ENCODE data around the gene CHMP1B. TPM values are rescaled to one million over a fixed set of nuclear protein-coding genes. Genes with fewer than 3 reads are reported as not detected.
"Not testable (repeated sequence)": the region's sequence is repeated elsewhere in the genome, so short reads cannot be mapped to it uniquely, and the experiment has no call there.

The CHMP1B gene
- total and polyA plus RNA-seq, 4 donors, result 29.8 to 51.4 (median 34.5) TPM

DNA sequence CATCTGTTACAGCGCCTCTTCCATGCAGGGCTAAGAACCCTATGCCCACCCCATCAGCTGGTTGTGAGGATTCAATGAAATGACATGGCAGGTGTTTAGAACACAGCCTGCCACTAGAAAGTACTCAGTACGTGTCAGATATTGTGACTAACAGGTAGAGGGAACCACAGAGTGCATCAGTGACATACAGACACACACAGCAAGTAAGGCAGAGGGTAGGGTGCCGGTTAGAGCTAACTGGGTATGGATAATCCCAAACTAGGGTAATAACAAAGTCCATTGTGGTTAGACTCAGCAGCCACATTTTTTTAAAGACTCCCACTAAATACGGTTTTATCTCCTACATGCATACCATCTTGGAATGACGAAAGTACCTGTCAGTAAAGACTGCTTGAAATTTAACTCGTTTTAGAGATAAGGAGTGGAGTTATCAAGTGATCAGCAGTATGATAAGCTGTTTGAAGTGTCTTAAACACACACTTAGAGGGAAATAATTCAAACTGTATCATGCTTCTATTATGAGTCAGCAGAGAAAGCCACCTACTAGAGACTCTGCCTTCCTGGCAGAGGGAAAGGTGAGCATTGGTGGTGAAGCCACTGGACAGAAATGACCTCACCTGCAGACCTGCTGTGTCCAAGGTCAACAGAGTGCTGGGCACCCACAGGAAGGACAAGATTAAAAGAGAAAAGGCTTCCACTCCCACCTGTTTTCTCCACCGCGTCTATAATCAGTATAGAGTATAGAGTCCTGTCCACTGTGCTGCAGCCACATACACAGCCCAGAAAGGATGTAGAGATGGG, 36.3 kb downstream of the CHMP1B start:
- 75% methylated on average over 1 of the region's 8 CpGs for WGBS (ENCODE audit: insufficient coverage)
- H3K9me3 ChIP-seq (ENCODE audit: control insufficient read depth, insufficient read depth, low read length), result no peaks in the 10 kb centered on the region
- no peak overlapping the region for H3K27ac ChIP-seq (ENCODE audit: low read depth, low read length)
- no peaks in the 10 kb centered on the region for H3K27me3 ChIP-seq (ENCODE audit: control insufficient read depth, insufficient read depth, low read length)
- no peaks in the 10 kb centered on the region for H3K4me1 ChIP-seq (ENCODE audit: control insufficient read depth, insufficient read depth, low read length)
- peaks cover 46% of the 10 kb centered on the region for H3K36me3 ChIP-seq (ENCODE audit: control insufficient read depth, insufficient read depth, low read length)
- DNase-seq (ENCODE audit: low read depth in 4 of 6, low spot score in 6 of 6), result no peak
- no peak overlapping the region for H3K4me3 ChIP-seq (ENCODE audit: low read depth, low read length)

- Histone ChIP-seq H3K27me3 (ENCODE audit: control insufficient read depth, insufficient read depth, low read length) (no peaks in the 10 kb centered on the region), H3K4me1 (ENCODE audit: control insufficient read depth, insufficient read depth, low read length) (no peaks in the 10 kb centered on the region), H3K9me3 (ENCODE audit: control insufficient read depth, insufficient read depth, low read length) (no peaks in the 10 kb centered on the region), H3K36me3 (ENCODE audit: control insufficient read depth, insufficient read depth, low read length) (peaks cover 48% of the 10 kb centered on the region), H3K4me3 (ENCODE audit: low read depth, low read length) (no peak overlapping the region), H3K27ac (ENCODE audit: low read depth, low read length) (no peak overlapping the region)
- WGBS (ENCODE audit: insufficient coverage), result no CpG with 5 or more reads among the region's 2 CpGs
- DNase-seq (ENCODE audit: low read depth in 4 of 6, low spot score in 6 of 6), result no peak
These were observed 37.5 kb downstream of the CHMP1B start for GRCh38 chr18:11888726-11889125.

GRCh38 chr18:11889284-11889683, 38.1 kb downstream of the CHMP1B start:
- 100% methylated on average over 3 of the region's 5 CpGs for WGBS (ENCODE audit: insufficient coverage)
- Histone ChIP-seq H3K27me3 (ENCODE audit: control insufficient read depth, insufficient read depth, low read length) (no peaks in the 10 kb centered on the region), H3K36me3 (ENCODE audit: control insufficient read depth, insufficient read depth, low read length) (peaks cover 51% of the 10 kb centered on the region), H3K4me1 (ENCODE audit: control insufficient read depth, insufficient read depth, low read length) (no peaks in the 10 kb centered on the region), H3K27ac (ENCODE audit: low read depth, low read length) (no peak overlapping the region), H3K9me3 (ENCODE audit: control insufficient read depth, insufficient read depth, low read length) (no peaks in the 10 kb centered on the region), H3K4me3 (ENCODE audit: low read depth, low read length) (no peak overlapping the region)
- no peak for DNase-seq (ENCODE audit: low read depth in 4 of 6, low spot score in 6 of 6)

- WGBS (ENCODE audit: insufficient coverage), result 95% methylated on average over 6 of the region's 9 CpGs
- no peaks in the 10 kb centered on the region for H3K4me1 ChIP-seq (ENCODE audit: control insufficient read depth, insufficient read depth, low read length)
- peaks cover 44% of the 10 kb centered on the region for H3K36me3 ChIP-seq (ENCODE audit: control insufficient read depth, insufficient read depth, low read length)
These were observed 40.5 kb downstream of the CHMP1B start for GRCh38 chr18:11891737-11892136.

GRCh38 chr18:11892438-11892837, 41.2 kb downstream of the CHMP1B start:
- 90% methylated on average over 3 of the region's 7 CpGs for WGBS (ENCODE audit: insufficient coverage)
- peaks cover 42% of the 10 kb centered on the region for H3K36me3 ChIP-seq (ENCODE audit: control insufficient read depth, insufficient read depth, low read length)
- not testable (repeated sequence) for DNase-seq (ENCODE audit: low read depth in 4 of 6, low spot score in 6 of 6); H3K9me3 ChIP-seq (ENCODE audit: control insufficient read depth, insufficient read depth, low read length); H3K27ac ChIP-seq (ENCODE audit: low read depth, low read length); H3K4me3 ChIP-seq (ENCODE audit: low read depth, low read length); H3K4me1 ChIP-seq (ENCODE audit: control insufficient read depth, insufficient read depth, low read length); H3K27me3 ChIP-seq (ENCODE audit: control insufficient read depth, insufficient read depth, low read length)

More at GRCh38 chr18:11891737-11892136, 40.5 kb downstream of the CHMP1B start:
- H3K9me3 ChIP-seq (ENCODE audit: control insufficient read depth, insufficient read depth, low read length), result no peaks in the 10 kb centered on the region
- no peak overlapping the region for H3K4me3 ChIP-seq (ENCODE audit: low read depth, low read length)
- no peak for DNase-seq (ENCODE audit: low read depth in 4 of 6, low spot score in 6 of 6)
- H3K27ac ChIP-seq (ENCODE audit: low read depth, low read length), result no peak overlapping the region
- no peaks in the 10 kb centered on the region for H3K27me3 ChIP-seq (ENCODE audit: control insufficient read depth, insufficient read depth, low read length)

DNA sequence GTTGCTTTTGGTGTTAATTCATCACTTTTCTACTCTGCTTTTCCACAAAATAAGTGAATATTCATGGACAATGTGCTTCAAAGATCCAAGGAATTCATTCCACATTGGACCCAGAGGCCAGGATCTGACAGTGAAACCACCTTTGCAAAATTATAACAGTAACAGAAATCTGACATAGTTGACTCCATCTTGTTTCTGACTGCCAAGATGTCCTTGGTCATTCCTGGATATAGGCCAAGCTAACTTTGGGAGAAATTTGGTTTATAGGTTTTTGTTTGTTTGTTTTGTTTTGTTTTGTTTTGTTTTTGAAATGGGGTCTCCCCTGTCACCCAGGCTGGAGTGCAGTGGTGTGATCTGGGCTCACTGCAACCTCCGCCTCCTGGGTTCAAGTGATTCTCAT, 46.6 kb downstream of the CHMP1B start:
- H3K36me3 ChIP-seq (ENCODE audit: control insufficient read depth, insufficient read depth, low read length), result peaks cover 18% of the 10 kb centered on the region
- no peaks in the 10 kb centered on the region for H3K4me1 ChIP-seq (ENCODE audit: control insufficient read depth, insufficient read depth, low read length)
- H3K4me3 ChIP-seq (ENCODE audit: low read depth, low read length), result no peak overlapping the region
- no peaks in the 10 kb centered on the region for H3K9me3 ChIP-seq (ENCODE audit: control insufficient read depth, insufficient read depth, low read length)
- no peak overlapping the region for H3K27ac ChIP-seq (ENCODE audit: low read depth, low read length)
- WGBS (ENCODE audit: insufficient coverage), result 100% methylated on average over 1 of the region's 1 CpG
- no peak for DNase-seq (ENCODE audit: low read depth in 4 of 6, low spot score in 6 of 6)
- no peaks in the 10 kb centered on the region for H3K27me3 ChIP-seq (ENCODE audit: control insufficient read depth, insufficient read depth, low read length)

- Histone ChIP-seq H3K36me3 (ENCODE audit: control insufficient read depth, insufficient read depth, low read length) (peaks cover 16% of the 10 kb centered on the region), H3K9me3 (ENCODE audit: control insufficient read depth, insufficient read depth, low read length) (no peaks in the 10 kb centered on the region), H3K27ac (ENCODE audit: low read depth, low read length) (no peak overlapping the region), H3K4me3 (ENCODE audit: low read depth, low read length) (no peak overlapping the region), H3K4me1 (ENCODE audit: control insufficient read depth, insufficient read depth, low read length) (no peaks in the 10 kb centered on the region), H3K27me3 (ENCODE audit: control insufficient read depth, insufficient read depth, low read length) (no peaks in the 10 kb centered on the region)
- DNase-seq (ENCODE audit: low read depth in 4 of 6, low spot score in 6 of 6), result no peak
- WGBS (ENCODE audit: insufficient coverage), result no CpG with 5 or more reads among the region's 3 CpGs
These were observed 47.9 kb downstream of the CHMP1B start for GRCh38 chr18:11899063-11899462.

GRCh38 chr18:11901826-11902438, 50.7 kb downstream of the CHMP1B start:
- Histone ChIP-seq H3K36me3 (ENCODE audit: control insufficient read depth, insufficient read depth, low read length) (peaks cover 14% of the 10 kb centered on the region), H3K4me1 (ENCODE audit: control insufficient read depth, insufficient read depth, low read length) (no peaks in the 10 kb centered on the region)
- 80% methylated on average over 1 of the region's 5 CpGs for WGBS (ENCODE audit: insufficient coverage)

DNA sequence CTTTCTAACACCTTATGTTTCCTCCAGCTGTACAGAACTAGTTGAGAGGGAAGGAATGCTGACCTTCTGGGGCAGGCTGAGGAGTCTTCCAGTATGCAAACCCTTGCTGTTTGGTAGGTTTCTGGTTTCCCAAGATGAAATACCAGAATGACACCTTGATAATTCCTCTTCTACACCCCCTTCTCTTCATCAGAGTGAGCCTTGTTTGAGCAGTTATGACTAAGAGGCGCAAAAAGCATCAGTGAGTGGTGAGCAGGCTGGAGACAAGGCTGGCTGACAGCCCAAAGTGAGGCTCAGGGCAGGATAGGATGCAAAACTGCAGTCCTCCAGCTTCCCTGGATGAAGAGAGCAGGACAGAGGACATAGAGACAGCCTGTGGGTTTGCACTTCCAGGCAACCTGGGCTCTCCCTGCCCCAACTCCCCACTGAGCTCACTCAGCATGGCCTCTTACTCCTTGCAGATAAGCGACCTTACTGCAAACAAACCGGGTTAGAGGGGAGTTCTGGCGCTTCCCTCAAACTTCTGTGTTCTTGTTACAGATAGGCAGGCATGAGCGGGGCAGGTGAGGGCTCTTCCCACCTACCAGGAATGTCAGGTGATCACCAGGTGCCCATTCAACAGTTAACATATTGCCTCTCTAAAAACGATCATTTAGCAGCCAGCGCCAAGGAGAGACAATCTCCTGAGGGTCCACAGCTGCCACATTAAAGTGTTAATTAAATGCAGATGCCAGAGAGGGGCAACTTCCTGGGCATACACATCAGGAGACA, 51.5 kb downstream of the CHMP1B start:
- Histone ChIP-seq H3K4me3 (ENCODE audit: low read depth, low read length) (no peak overlapping the region), H3K36me3 (ENCODE audit: control insufficient read depth, insufficient read depth, low read length) (peaks cover 14% of the 10 kb centered on the region), H3K27me3 (ENCODE audit: control insufficient read depth, insufficient read depth, low read length) (no peaks in the 10 kb centered on the region), H3K27ac (ENCODE audit: low read depth, low read length) (no peak overlapping the region), H3K9me3 (ENCODE audit: control insufficient read depth, insufficient read depth, low read length) (no peaks in the 10 kb centered on the region), H3K4me1 (ENCODE audit: control insufficient read depth, insufficient read depth, low read length) (peaks cover 5% of the 10 kb centered on the region)
- WGBS (ENCODE audit: insufficient coverage), result 48% methylated on average over 6 of the region's 7 CpGs
- DNase-seq (ENCODE audit: low read depth in 4 of 6, low spot score in 6 of 6), result no peak

More at GRCh38 chr18:11901826-11902438, 50.7 kb downstream of the CHMP1B start:
- Histone ChIP-seq H3K27me3 (ENCODE audit: control insufficient read depth, insufficient read depth, low read length) (no peaks in the 10 kb centered on the region), H3K27ac (ENCODE audit: low read depth, low read length) (no peak overlapping the region), H3K9me3 (ENCODE audit: control insufficient read depth, insufficient read depth, low read length) (no peaks in the 10 kb centered on the region), H3K4me3 (ENCODE audit: low read depth, low read length) (no peak overlapping the region)
- DNase-seq (ENCODE audit: low read depth in 4 of 6, low spot score in 6 of 6), result no peak
